IPS-18a (cell line): ENCODE measurements around the gene SDK1.
"Not testable (repeated sequence)": the region's sequence is repeated elsewhere in the genome, so short reads cannot be mapped to it uniquely, and the experiment has no call there.

Experiments used
- H3K27ac ChIP-seq: one replicate; pipeline ENCODE4 v1.5.1; 2013; ENCODE audit warnings: low read length
- H3K27me3 ChIP-seq: one replicate; pipeline ENCODE4 v1.6.1; 2013; ENCODE audit warnings: mild to moderate bottlenecking, low read length; ENCODE audit not compliant: control insufficient read depth, insufficient read depth
- H3K36me3 ChIP-seq: one replicate; pipeline ENCODE4 v1.6.1; 2013; ENCODE audit warnings: low read depth, low read length; ENCODE audit not compliant: control insufficient read depth
- H3K4me1 ChIP-seq: one replicate; pipeline ENCODE4 v1.6.1; 2013; ENCODE audit warnings: low read depth, low read length; ENCODE audit not compliant: control insufficient read depth
- H3K4me3 ChIP-seq: one replicate; pipeline ENCODE4 v1.5.1; 2013; ENCODE audit warnings: low read length
- H3K9ac ChIP-seq: one replicate; pipeline ENCODE4 v1.6.1; 2013; ENCODE audit warnings: mild to moderate bottlenecking, low read length, moderate library complexity
- H3K9me3 ChIP-seq: one replicate; pipeline ENCODE4 v1.6.1; 2013; ENCODE audit warnings: low read depth, low read length; ENCODE audit not compliant: control insufficient read depth

SDK1 gene

DNA sequence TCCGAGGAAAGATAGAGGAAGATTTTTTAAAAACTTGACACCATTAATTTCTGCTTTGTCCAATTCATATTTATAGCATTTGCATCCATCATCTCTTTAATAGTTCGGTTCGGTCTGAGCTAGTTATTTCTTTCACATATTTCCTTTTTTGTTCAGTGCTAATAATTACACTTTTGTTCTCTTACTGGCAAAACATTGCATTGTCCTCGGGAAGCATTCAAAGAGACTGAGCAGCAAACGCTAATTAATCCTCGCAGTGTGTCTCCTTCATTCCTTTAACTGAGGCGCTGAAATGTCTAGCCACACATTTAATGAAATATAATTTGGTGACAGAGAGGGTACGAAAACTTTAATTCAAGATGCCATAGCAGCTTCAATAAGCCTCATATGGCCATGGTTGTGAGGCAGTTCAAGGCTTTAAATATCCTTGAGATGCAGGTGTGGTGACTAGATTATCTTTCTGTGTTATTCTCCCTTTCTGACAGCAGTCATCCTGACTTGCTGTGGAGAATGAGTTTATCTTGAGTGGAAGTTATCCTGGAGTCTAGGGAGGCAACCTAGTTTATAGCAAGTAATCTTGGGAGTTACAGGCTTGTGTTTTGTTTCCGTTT, 431.4 kb downstream of the SDK1 start:
- no peaks in the 10 kb centered on the region for H3K27me3 ChIP-seq

DNA sequence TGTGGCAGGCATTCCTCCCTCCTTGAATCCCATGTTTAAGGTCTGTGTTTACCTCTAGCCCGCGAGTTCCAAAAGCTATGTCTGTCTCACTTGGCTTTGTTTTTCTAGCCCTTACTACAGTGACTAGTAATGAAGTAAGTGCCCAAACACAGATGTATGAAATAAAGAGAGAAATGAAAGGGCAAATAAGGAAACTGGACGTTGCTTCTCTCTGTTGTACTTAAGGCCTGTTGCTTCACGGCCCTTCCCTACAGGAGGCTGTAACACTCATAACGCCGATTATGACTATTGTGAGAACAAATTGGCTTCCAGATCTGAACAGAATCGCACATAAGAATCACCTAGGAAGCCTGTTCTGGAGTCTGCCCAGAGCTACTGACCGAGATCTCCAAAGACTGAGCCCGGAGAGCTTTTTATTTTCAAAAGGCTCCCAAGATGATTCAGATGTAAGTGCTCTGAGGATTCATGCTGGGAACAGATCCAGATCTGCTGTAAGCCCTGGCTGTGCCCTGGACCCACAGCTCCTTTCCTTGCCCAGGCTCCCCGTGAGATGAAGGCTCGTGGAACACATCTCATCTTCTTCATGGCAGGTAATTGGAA, 432.6 kb downstream of the SDK1 start:
- no peak overlapping the region for H3K9ac ChIP-seq
- H3K4me3 ChIP-seq: no peak overlapping the region

More for the DNA sequence above, 431.4 kb downstream of the SDK1 start:
- Histone ChIP-seq H3K36me3 (no peaks in the 10 kb centered on the region), H3K9me3 (no peaks in the 10 kb centered on the region), H3K4me1 (no peaks in the 10 kb centered on the region), H3K9ac (no peak overlapping the region), H3K4me3 (no peak overlapping the region), H3K27ac (no peak overlapping the region)

DNA sequence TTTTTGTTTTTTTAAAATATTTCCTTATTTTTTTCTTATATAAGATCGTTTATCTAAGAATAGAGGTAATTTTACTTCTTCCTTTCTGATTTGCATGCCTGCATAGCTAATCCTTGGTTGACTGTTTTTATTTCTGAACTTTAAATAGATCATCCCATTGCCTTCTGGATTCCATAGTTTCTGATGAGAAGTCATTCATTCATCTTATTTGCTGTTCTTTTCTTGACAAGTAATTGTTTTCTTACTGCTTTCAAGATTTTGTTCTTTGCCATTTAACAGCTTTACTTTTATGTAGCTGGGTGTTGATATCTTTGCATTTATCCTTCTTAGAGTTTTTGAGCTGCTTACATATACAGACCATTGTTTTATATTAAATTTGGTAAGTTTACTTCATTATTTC, 437.9 kb downstream of the SDK1 start:
- Histone ChIP-seq H3K9ac (no peak overlapping the region), H3K27ac (no peak overlapping the region), H3K9me3 (peaks cover 6% of the 10 kb centered on the region), H3K36me3 (no peaks in the 10 kb centered on the region), H3K4me1 (no peaks in the 10 kb centered on the region), H3K27me3 (no peaks in the 10 kb centered on the region), H3K4me3 (no peak overlapping the region)

More for the DNA sequence above, 432.6 kb downstream of the SDK1 start:
- no peak overlapping the region for H3K27ac ChIP-seq
- no peaks in the 10 kb centered on the region for H3K36me3 ChIP-seq
- H3K27me3 ChIP-seq: no peaks in the 10 kb centered on the region
- peaks cover 6% of the 10 kb centered on the region for H3K9me3 ChIP-seq
- no peaks in the 10 kb centered on the region for H3K4me1 ChIP-seq

DNA sequence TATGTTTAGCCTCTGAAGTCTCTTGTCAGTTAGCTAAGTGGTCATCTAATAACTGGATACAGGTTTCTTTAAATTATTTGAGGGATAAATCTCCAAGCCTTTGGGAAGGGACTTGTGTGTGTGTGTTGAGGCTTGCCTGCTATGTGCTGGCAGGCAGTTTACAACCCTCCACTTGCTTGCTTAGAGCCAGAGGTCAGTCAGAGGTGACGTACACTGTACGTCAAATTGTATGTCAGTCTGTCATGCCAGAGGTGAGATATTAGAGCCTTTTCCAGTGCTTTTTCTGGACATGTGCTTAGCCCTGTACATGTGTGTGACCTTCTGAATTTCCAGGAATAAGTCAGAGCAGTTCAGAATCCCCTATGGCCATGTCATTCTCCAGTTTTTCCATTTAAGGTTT, 438.9 kb downstream of the SDK1 start:
- Histone ChIP-seq H3K4me1 (no peaks in the 10 kb centered on the region), H3K27ac (no peak overlapping the region), H3K9ac (no peak overlapping the region), H3K36me3 (no peaks in the 10 kb centered on the region), H3K9me3 (peaks cover 6% of the 10 kb centered on the region), H3K27me3 (no peaks in the 10 kb centered on the region), H3K4me3 (no peak overlapping the region)

DNA sequence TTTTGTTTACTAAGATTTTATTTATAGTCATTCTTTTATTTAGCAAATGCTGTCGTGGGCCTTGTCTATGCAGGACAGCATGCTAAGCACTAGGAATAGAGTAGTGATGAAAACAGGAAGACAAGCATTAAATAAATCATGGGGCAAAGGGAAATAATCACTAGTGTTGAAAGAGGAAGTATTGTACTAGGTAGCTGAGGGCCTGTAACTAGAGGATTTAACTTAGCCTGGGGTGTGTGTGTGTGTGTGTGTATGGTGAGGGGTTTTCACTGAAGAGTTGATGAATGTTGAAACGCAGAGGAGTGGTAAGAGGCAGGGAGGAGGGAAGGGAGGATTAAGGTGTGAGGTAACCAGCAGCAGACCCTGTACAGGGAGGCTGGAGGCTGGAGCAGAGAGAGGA, 446.4 kb downstream of the SDK1 start:
- no peak overlapping the region for H3K9ac ChIP-seq
- H3K27ac ChIP-seq: no peak overlapping the region
- no peaks in the 10 kb centered on the region for H3K4me1 ChIP-seq
- no peak overlapping the region for H3K4me3 ChIP-seq
- H3K9me3 ChIP-seq: no peaks in the 10 kb centered on the region
- no peaks in the 10 kb centered on the region for H3K36me3 ChIP-seq
- H3K27me3 ChIP-seq: no peaks in the 10 kb centered on the region

DNA sequence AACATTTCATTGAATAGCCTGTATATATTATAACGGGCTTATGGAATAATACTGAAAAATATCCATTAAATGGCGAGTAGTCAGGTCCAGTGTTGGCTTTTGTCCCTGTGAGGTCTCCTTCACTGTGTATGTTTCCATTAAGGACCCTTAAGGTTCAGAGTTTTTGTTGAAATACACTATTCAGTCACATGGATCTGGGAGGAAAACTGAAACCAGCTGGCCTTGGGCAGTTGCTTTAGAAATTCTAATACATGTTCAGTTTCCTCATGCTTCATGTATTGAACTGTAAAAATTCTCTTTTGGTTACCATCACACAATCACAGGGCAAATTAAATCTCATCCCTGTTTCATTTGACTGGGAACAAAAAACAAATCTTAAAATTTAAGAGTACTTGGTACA, 447.3 kb downstream of the SDK1 start:
- no peak overlapping the region for H3K4me3 ChIP-seq
- no peaks in the 10 kb centered on the region for H3K36me3 ChIP-seq
- peaks cover 2% of the 10 kb centered on the region for H3K4me1 ChIP-seq
- no peak overlapping the region for H3K9ac ChIP-seq
- H3K27me3 ChIP-seq: no peaks in the 10 kb centered on the region
- no peaks in the 10 kb centered on the region for H3K9me3 ChIP-seq
- no peak overlapping the region for H3K27ac ChIP-seq

DNA sequence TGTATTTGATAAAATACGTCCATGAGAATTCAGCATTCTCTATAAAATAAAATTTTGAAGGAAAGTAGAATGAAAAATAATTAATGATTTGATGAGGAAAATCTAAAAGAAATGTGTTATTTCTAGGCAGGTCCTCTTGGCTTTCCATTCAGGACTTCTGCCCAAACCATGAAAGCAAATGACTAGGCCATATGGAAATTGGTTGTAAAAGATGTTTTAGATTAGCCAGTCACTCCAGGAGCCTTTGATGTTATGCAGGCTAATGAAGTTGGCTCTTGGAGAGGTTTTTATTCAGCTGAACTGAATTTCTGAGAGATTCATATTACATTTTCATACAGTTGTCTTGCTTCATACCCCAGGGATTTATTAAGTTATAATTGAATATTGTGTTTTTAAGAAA, 452.8 kb downstream of the SDK1 start:
- no peak overlapping the region for H3K27ac ChIP-seq
- H3K9ac ChIP-seq: no peak overlapping the region
- no peaks in the 10 kb centered on the region for H3K36me3 ChIP-seq
- H3K9me3 ChIP-seq: no peaks in the 10 kb centered on the region
- no peaks in the 10 kb centered on the region for H3K27me3 ChIP-seq
- peaks cover 21% of the 10 kb centered on the region for H3K4me1 ChIP-seq
- H3K4me3 ChIP-seq: peak overlapping the region; percentile 19

DNA sequence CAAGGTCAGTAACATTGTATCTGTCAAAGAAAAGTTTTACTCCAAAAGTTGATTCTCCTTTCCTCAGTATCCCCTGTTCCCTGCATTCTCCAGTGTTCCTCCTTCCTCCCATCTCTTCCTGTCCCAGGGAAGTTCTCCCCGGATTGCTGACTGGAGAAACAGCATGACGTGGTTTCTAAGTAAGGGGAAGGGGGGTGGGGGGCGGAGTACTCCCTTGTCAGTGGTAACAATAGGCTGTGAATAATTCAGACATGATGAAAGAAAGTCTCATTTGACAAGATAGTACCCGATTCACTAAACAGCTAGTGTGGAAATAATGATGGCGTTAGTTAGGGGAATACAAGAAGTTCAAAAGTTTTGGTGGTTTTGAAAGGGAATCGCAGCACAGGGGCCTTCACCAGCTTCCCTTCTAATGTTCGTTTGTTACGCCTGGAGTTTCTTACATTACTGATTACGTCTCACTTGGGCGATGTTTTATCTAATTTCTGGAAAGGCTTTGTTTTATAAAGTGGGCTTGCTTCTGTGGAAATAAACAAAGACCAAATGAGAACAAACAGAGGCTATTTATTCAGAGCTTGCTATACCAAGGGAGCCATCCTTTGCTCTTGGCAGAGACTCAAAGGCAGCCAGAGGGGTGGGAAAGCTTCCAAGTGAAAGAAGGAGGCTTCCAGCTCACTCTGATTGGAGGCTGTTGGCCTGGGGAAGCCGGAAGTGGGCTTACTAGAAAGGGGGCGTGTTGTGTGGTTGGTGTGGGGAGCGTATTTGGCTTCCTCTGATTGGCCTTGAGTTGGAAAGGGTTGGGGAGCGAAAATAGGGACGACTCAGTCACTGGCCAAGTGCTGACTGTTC, 453.7 kb downstream of the SDK1 start:
- H3K36me3 ChIP-seq: no peaks in the 10 kb centered on the region
- peaks cover 21% of the 10 kb centered on the region for H3K4me1 ChIP-seq
- no peaks in the 10 kb centered on the region for H3K27me3 ChIP-seq
- H3K4me3 ChIP-seq: peak overlapping the region; percentile 19
- H3K9ac ChIP-seq: no peak overlapping the region
- no peak overlapping the region for H3K27ac ChIP-seq
- H3K9me3 ChIP-seq: no peaks in the 10 kb centered on the region

DNA sequence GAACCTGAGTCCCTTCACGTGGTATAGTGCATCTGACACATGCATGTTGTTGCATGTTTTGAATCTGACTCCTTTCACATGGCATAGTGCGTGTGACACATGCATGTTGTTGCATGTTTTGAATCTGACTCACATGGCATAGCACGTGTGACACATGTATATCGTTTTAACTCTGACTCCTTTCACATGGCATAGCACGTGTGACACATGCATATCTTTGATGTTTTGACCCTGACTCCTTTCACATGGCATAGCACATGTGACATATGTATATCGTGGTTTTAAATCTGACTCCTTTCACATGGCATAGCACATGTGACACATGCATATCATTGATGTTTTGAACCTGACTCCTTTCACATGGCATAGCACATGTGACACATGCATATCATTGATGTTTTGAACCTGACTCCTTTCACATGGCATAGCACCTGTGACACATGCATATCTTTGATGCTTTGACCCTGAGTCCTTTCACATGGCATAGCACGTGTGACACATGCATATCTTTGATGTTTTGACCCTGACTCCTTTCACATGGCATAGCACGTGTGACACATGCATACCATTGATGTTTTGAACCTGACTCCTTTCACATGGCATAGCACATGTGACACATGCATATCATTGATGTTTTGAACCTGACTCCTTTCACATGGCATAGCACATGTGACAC, 454.9 kb downstream of the SDK1 start:
- not testable (repeated sequence) for H3K4me3 ChIP-seq, H3K27ac ChIP-seq, H3K9ac ChIP-seq, H3K27me3 ChIP-seq, H3K36me3 ChIP-seq, H3K9me3 ChIP-seq
- peaks cover 21% of the 10 kb centered on the region for H3K4me1 ChIP-seq

DNA sequence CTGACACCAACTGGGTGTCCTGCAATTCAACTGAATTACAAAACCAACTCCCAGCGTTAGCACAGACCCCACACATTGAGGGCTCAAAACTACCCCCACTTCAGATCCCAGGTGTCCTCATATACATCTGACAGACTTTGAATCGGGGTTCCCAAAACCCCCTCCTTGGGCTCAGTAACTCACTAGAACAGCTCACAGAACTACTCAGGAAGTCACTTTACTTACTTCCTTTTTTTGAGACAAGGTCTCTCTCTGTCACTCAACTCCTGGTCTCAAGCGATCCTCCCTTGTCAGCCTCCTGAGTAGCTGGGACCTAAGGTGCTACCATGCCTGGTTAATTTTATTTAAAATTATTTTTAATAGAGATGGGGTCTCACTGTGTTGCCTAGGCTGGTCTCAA, 456.0 kb downstream of the SDK1 start:
- H3K27ac ChIP-seq: no peak overlapping the region
- H3K4me3 ChIP-seq: no peak overlapping the region
- H3K9ac ChIP-seq: no peak overlapping the region
- H3K9me3 ChIP-seq: no peaks in the 10 kb centered on the region
- H3K36me3 ChIP-seq: no peaks in the 10 kb centered on the region
- no peaks in the 10 kb centered on the region for H3K27me3 ChIP-seq
- peaks cover 21% of the 10 kb centered on the region for H3K4me1 ChIP-seq

DNA sequence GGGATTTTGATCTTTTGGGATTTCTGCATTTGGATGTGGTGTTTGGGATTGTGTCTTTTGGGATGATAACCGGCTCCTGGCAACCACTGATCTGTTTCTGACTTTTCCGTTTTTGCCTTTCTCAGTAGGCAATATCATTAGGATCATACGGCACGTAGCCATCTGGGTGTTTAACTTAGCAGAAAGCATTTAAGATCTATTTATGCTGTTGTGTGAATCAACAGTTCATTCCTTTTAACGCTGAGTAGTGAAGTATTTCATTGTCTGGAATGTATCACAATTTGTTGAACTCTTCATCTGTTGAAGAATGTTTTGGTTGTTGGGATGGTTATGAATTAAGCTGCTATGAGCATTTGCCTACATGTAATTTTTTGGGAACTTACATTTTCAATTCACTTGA, 459.6 kb downstream of the SDK1 start:
- no peak overlapping the region for H3K4me3 ChIP-seq
- no peaks in the 10 kb centered on the region for H3K36me3 ChIP-seq
- no peaks in the 10 kb centered on the region for H3K27me3 ChIP-seq
- H3K27ac ChIP-seq: no peak overlapping the region
- H3K4me1 ChIP-seq: no peaks in the 10 kb centered on the region
- no peaks in the 10 kb centered on the region for H3K9me3 ChIP-seq
- H3K9ac ChIP-seq: no peak overlapping the region
